Osteocyte (in vitro differentiated cells): ENCODE data around the gene CUL4A. TPM values are rescaled to one million over a fixed set of nuclear protein-coding genes. Genes with fewer than 3 reads are reported as not detected.

ENCODE experiments used
- DNase-seq: peaks from one replicate; pipeline ENCODE4 v3.0.0; 2021; ENCODE audit warnings: mixed read lengths; ENCODE audit not compliant: unreplicated experiment; ENCODE audit errors: extremely low spot score
- H3K27ac Mint-ChIP-seq: one replicate; pipeline ENCODE4 v1.8.0; 2021; ENCODE audit warnings: mild to moderate bottlenecking, mixed read lengths; ENCODE audit not compliant: unreplicated experiment
- H3K27me3 Mint-ChIP-seq: one replicate; pipeline ENCODE4 v1.8.0; 2021; ENCODE audit warnings: mixed read lengths; ENCODE audit not compliant: unreplicated experiment
- H3K36me3 Mint-ChIP-seq: one replicate; pipeline ENCODE4 v1.8.0; 2021; ENCODE audit warnings: mixed read lengths; ENCODE audit not compliant: unreplicated experiment
- H3K4me1 Mint-ChIP-seq: one replicate; pipeline ENCODE4 v1.8.0; 2021; ENCODE audit warnings: mixed read lengths; ENCODE audit not compliant: unreplicated experiment
- H3K4me3 Mint-ChIP-seq: one replicate; pipeline ENCODE4 v1.8.0; 2021; ENCODE audit warnings: mild to moderate bottlenecking, moderate library complexity, mixed read lengths; ENCODE audit not compliant: unreplicated experiment
- H3K9me3 Mint-ChIP-seq: one replicate; pipeline ENCODE4 v1.8.0; 2021; ENCODE audit warnings: mixed read lengths; ENCODE audit not compliant: unreplicated experiment
- CTCF ChIP-seq: fragments of 200-600 bp; sonication (generic); IDR thresholded peaks from 2 replicates; pipeline ENCODE4 v1.5.0; 2021; ENCODE audit warnings: antibody characterized with exemption, mild to moderate bottlenecking, moderate library complexity
- total RNA-seq: library from RNA; stranded (reverse); gene quantifications from 2 replicates; pipeline ENCODE4 v1.2.1, GENCODE V29; 2021

Gene CUL4A
- total RNA-seq, 1 donor from 2014 or later = 76.7 TPM

GRCh38 chr13:113184568-113185440 is 24.6 kb upstream of the CUL4A start:
- H3K36me3 Mint-ChIP-seq = peaks cover 36% of the 10 kb centered on the region
- peaks cover 79% of the 10 kb centered on the region for H3K4me1 Mint-ChIP-seq
- no peak for TF ChIP-seq CTCF
- H3K27ac Mint-ChIP-seq = peak overlapping the region; percentile 23
- no peaks in the 10 kb centered on the region for H3K9me3 Mint-ChIP-seq
- no peak for DNase-seq
- H3K27me3 Mint-ChIP-seq = no peaks in the 10 kb centered on the region
- H3K4me3 Mint-ChIP-seq = no peak overlapping the region

GRCh38 chr13:113186061-113186900 is 23.1 kb upstream of the CUL4A start:
- H3K36me3 Mint-ChIP-seq = peaks cover 30% of the 10 kb centered on the region
- H3K9me3 Mint-ChIP-seq = no peaks in the 10 kb centered on the region
- H3K27ac Mint-ChIP-seq = peak overlapping the region; percentile 97
- H3K27me3 Mint-ChIP-seq = no peaks in the 10 kb centered on the region
- H3K4me1 Mint-ChIP-seq = peaks cover 85% of the 10 kb centered on the region
- TF ChIP-seq CTCF = no peak
- DNase-seq = no peak
- no peak overlapping the region for H3K4me3 Mint-ChIP-seq

GRCh38 chr13:113187263-113187669 is 22.1 kb upstream of the CUL4A start:
- Mint-ChIP-seq H3K4me1 (peaks cover 76% of the 10 kb centered on the region), H3K27ac (peak overlapping the region; percentile 97), H3K4me3 (peak overlapping the region; percentile 61), H3K36me3 (peaks cover 26% of the 10 kb centered on the region), H3K9me3 (no peaks in the 10 kb centered on the region), H3K27me3 (no peaks in the 10 kb centered on the region)
- peak; percentile 25 for TF ChIP-seq CTCF
- peak; percentile 95 for DNase-seq

GRCh38 chr13:113187883-113188665 is 21.3 kb upstream of the CUL4A start:
- peak overlapping the region; percentile 97 for H3K27ac Mint-ChIP-seq
- peak; percentile 63 for DNase-seq
- H3K4me3 Mint-ChIP-seq = peak overlapping the region; percentile 61
- H3K36me3 Mint-ChIP-seq = peaks cover 25% of the 10 kb centered on the region
- H3K27me3 Mint-ChIP-seq = no peaks in the 10 kb centered on the region
- no peaks in the 10 kb centered on the region for H3K9me3 Mint-ChIP-seq
- no peak for TF ChIP-seq CTCF
- H3K4me1 Mint-ChIP-seq = peaks cover 72% of the 10 kb centered on the region
